HepG2 (cell line): ENCODE measurements around the gene NKAIN2. TPM values are rescaled to one million over a fixed set of nuclear protein-coding genes. Genes with fewer than 3 reads are reported as not detected.

Experiments
- ATAC-seq: fragments of 200-7000 bp; cut with Tn5 transposase; 3 replicates; pipeline ENCODE4 v1.9.1; 2020; ENCODE audit warnings: mild to moderate bottlenecking, moderate library complexity
- BruUV-seq: library from RNA; stranded (reverse); fragments of 400-500 nt; replicated peaks from 2 replicates; lab custom pipeline; 2021; lab: Mats Ljungman, UMichigan
- CTCF ChIA-PET: fragments of 300-600 bp; formaldehyde crosslinking; extraction: SDS; loops from one replicate; lab custom pipeline; 2021; ENCODE audit warnings: low total read pairs, inconsistent platforms, low intra/inter-chr PET ratio; lab: Yijun Ruan, JAX
- POLR2A ChIA-PET: fragments of 350-600 bp; sonication (Branson Sonifier 250); formaldehyde crosslinking; loops from one replicate; lab custom pipeline; 2020; ENCODE audit warnings: antibody characterized with exemption, inconsistent platforms; lab: Yijun Ruan, JAX
- DNase-seq: peaks from one replicate; pipeline ENCODE4 v3.0.0-alpha.2; 2015; ENCODE audit warnings: low spot score
- FAIRE-seq: peaks from 3 replicates; lab custom pipeline; 2011; peaks lifted over from hg19 to GRCh38; lab: Jason Lieb, UNC
- H2AFZ ChIP-seq: one replicate; pipeline ENCODE4 v1.6.1; 2011; ENCODE audit warnings: low read length, inconsistent platforms
- H3K27ac ChIP-seq: fragments of 300-600 bp; 3 replicates; pipeline ENCODE4 v1.8.0; 2011; ENCODE audit warnings: mixed run types, mild to moderate bottlenecking, mixed read lengths, low read length, inconsistent platforms; ENCODE audit not compliant: insufficient read depth; ENCODE audit errors: extremely low read length
- H3K27me3 ChIP-seq, 2 experiments: fragments of 200-600 bp in 1 of 2; 2 replicates in 1 of 2; 3 replicates in 1 of 2; pipeline versions ENCODE4 v1.6.0 to v1.8.0; 2011; ENCODE audit warnings: low read length in 2 of 2, mild to moderate bottlenecking in 2 of 2, moderate library complexity in 2 of 2, inconsistent platforms in 1 of 2; ENCODE audit not compliant: insufficient read depth in 2 of 2, control insufficient read depth in 1 of 2
- H3K36me3 ChIP-seq, 2 experiments: fragments of 200-600 bp in 1 of 2; replicated peaks in 1 of 2; 2 replicates in 1 of 2; 3 replicates in 1 of 2; pipeline versions ENCODE4 v1.5.1 to v1.8.0; 2011; ENCODE audit warnings: low read length in 2 of 2, inconsistent platforms in 1 of 2; ENCODE audit not compliant: insufficient read depth in 2 of 2, control insufficient read depth in 1 of 2
- H3K4me1 ChIP-seq: 2 replicates; pipeline ENCODE4 v1.5.1; 2012; ENCODE audit warnings: low read length, inconsistent platforms; ENCODE audit not compliant: insufficient read depth
- H3K4me2 ChIP-seq: 2 replicates; pipeline ENCODE4 v1.6.0; 2011; ENCODE audit warnings: low read depth, low read length, inconsistent platforms
- H3K4me3 ChIP-seq, 3 experiments: fragments of 200-600 bp in 1 of 3; sonication (generic), shearing (Covaris generic) in 1 of 3; replicated peaks in 1 of 3; 2 replicates each; pipeline ENCODE4 v1.5.1; 2011 to 2016; ENCODE audit warnings: low read length in 3 of 3, inconsistent platforms in 2 of 3, low read depth in 2 of 3, mild to moderate bottlenecking in 2 of 3, control low read depth in 1 of 3, mixed read lengths in 1 of 3; ENCODE audit not compliant: insufficient read depth in 1 of 3
- H3K79me2 ChIP-seq: one replicate; pipeline ENCODE4 v1.6.1; 2011; ENCODE audit warnings: low read length, inconsistent platforms; ENCODE audit not compliant: insufficient read depth
- H3K9ac ChIP-seq: 2 replicates; pipeline ENCODE4 v1.6.0; 2011; ENCODE audit warnings: mild to moderate bottlenecking, low read depth, low read length, inconsistent platforms; ENCODE audit not compliant: insufficient read depth
- H3K9me3 ChIP-seq: 2 replicates; pipeline ENCODE4 v1.5.1; 2012; ENCODE audit warnings: mild to moderate bottlenecking, low read length
- H4K20me1 ChIP-seq: 2 replicates; pipeline ENCODE4 v1.6.0; 2011; ENCODE audit warnings: inconsistent platforms, mild to moderate bottlenecking, low read length, moderate library complexity; ENCODE audit not compliant: insufficient read depth
- IRF2 ChIP-seq: IDR thresholded peaks from 2 replicates; pipeline ENCODE4 v1.6.1; 2018; ENCODE audit warnings: missing genetic modification reagents, missing compliant biosample characterization
- KLF16 ChIP-seq, 2 experiments: sonication (generic) in 1 of 2; formaldehyde crosslinking in 1 of 2; IDR thresholded peaks; 2 replicates each; pipeline versions ENCODE4 v1.6.1 to v1.8.0; 2016 to 2023; ENCODE audit warnings: missing genetic modification reagents in 2 of 2, missing compliant biosample characterization in 1 of 2
- MLXIP ChIP-seq: sonication (generic); formaldehyde crosslinking; IDR thresholded peaks from 2 replicates; pipeline ENCODE4 v1.9.0; 2021; ENCODE audit warnings: missing genetic modification reagents, borderline replicate concordance
- ONECUT2 ChIP-seq: sonication (generic); formaldehyde crosslinking; IDR thresholded peaks from 2 replicates; pipeline ENCODE4 v1.4.0; 2020; ENCODE audit warnings: missing genetic modification reagents
- PBX2 ChIP-seq: IDR thresholded peaks from 2 replicates; pipeline ENCODE4 v1.6.1; 2016; ENCODE audit warnings: control low read depth
- ZNF143 ChIP-seq: sonication (generic); formaldehyde crosslinking; IDR thresholded peaks from 2 replicates; pipeline ENCODE4 v1.4.0; 2020; ENCODE audit warnings: missing genetic modification reagents
- ZNF530 ChIP-seq: sonication (generic); formaldehyde crosslinking; IDR thresholded peaks from 2 replicates; pipeline ENCODE4 v1.5.0; 2020; ENCODE audit warnings: low read depth, mild to moderate bottlenecking, missing genetic modification reagents
- WGBS: methylation state at CpG from one replicate; pipeline ENCODE4 v1.1.6; 2017; ENCODE audit warnings: low lambda C conversion rate; 5-methylcytosine and 5-hydroxymethylcytosine counted together
- in situ Hi-C: cut with HindIII; loops from 2 replicates; pipeline ENCODE4 v1.10.0; 2017; ENCODE audit warnings: low pct_unique_long_range_greater_than_20kb; ENCODE audit not compliant: extremely low pct_ligation_motif_present
- intact Hi-C: fragments of 100-400 bp; cut with micrococcal nuclease; formaldehyde crosslinking; loops from one replicate; pipeline ENCODE4 v1.10.0; 2022; ENCODE audit not compliant: unreplicated experiment
- polyA plus RNA-seq, 8 experiments: library from polyadenylated mRNA; depleted of rRNA in 3 of 8; stranded (reverse) in 7 of 8; unstranded in 1 of 8; fragments of >200 nt; fragmentation: Illumina TruSeq in 4 of 8; extraction: Trizol in 4 of 8; gene quantifications; 2 replicates each; pipeline versions ENCODE4 v1.2.1 to v1.2.3, GENCODE V29; 2011 to 2016; ENCODE audit warnings: low read depth in 4 of 8, missing spikeins in 1 of 8, mixed read lengths in 1 of 8; ENCODE audit not compliant: insufficient read depth in 1 of 8
- total RNA-seq, 5 experiments: library from RNA; depleted of rRNA; stranded (reverse); fragments of >200 nt; fragmentation: Illumina TruSeq; extraction: Trizol; gene quantifications; 2 replicates each; pipeline ENCODE4 v1.2.3, GENCODE V29; 2016; ENCODE audit warnings: low read depth in 1 of 5

NKAIN2 gene
- total and polyA plus RNA-seq, 2 of the 13 experiments (the other 11 are each of a cell fraction or from before 2014, with no cell fraction given) = not detected

GRCh38 chr6:124420116-124420840 is 616.6 kb downstream of the NKAIN2 start:
- H3K9me3 ChIP-seq = no peaks in the 10 kb centered on the region
- no peaks in the 10 kb centered on the region for H3K79me2 ChIP-seq
- no peak overlapping the region for H3K27ac ChIP-seq
- DNase-seq = no peak
- H3K4me2 ChIP-seq = no peak overlapping the region
- H3K36me3 ChIP-seq = no peaks in the 10 kb centered on the region
- in situ Hi-C loops = no loop called here
- no peaks in the 10 kb centered on the region for H3K4me1 ChIP-seq
- WGBS = 22% methylated on average over 4 of the region's 4 CpGs
- H3K27me3 ChIP-seq = no peaks in the 10 kb centered on the region
- no peak for ATAC-seq
- CTCF ChIA-PET = no interaction called here
- no peak overlapping the region for H3K9ac ChIP-seq
- H3K4me3 ChIP-seq = no peak overlapping the region
- FAIRE-seq = no peak
- POLR2A ChIA-PET = no interaction called here
- TF ChIP-seq ZNF143 (CRISPR knock-in tag) (no peak), ZNF530 (CRISPR knock-in tag) (no peak), ONECUT2 (no peak), MLXIP (CRISPR knock-in tag) (no peak), IRF2 (CRISPR knock-in tag) (no peak), KLF16 (CRISPR knock-in tag; IDR thresholded peaks at IDR 0.05) (no peak), PBX2 (CRISPR knock-in tag) (no peak)
- TF ChIP-seq, all 625 proteins: peak for 0
- Histone ChIP-seq H2AFZ (no peak overlapping the region), H4K20me1 (no peaks in the 10 kb centered on the region)
- intact Hi-C loops = no loop called here
- BruUV-seq = no TSS peak
